Measurements from ENCODE around the gene TADA2A. TPM values are rescaled to one million over a fixed set of nuclear protein-coding genes. Genes with fewer than 3 reads are reported as not detected.

Gene TADA2A
- total RNA-seq, 1 experiment from 2014 or later: 11.4 TPM

DNA sequence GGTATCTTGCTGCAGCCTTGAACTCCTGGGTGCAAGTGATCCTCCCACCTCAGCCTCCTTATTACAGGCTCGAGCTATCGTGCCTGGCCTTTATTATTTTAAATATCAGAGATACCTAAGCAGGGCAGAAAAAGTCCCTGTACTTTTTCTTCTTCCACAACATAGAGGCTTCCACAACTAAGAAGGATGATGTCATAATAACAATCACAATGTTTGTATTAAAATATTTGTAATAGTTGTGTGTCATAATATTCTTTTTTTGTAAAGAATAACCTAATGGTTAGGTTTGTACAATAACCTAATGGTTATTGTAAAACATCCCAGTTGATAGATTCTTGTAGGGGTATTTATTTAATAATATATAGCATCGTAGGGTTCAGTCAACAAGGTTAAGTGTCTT lies 56.4 kb downstream of the TADA2A start:
- in situ Hi-C loops (cut with HindIII; ENCODE audit: low pct_unique_long_range_greater_than_20kb, low sequenced_read_pairs): no loop called here
- intact Hi-C loops (cut with micrococcal nuclease; ENCODE audit: unreplicated experiment): no loop called here
- CTCF ChIA-PET: no interaction called here

DNA sequence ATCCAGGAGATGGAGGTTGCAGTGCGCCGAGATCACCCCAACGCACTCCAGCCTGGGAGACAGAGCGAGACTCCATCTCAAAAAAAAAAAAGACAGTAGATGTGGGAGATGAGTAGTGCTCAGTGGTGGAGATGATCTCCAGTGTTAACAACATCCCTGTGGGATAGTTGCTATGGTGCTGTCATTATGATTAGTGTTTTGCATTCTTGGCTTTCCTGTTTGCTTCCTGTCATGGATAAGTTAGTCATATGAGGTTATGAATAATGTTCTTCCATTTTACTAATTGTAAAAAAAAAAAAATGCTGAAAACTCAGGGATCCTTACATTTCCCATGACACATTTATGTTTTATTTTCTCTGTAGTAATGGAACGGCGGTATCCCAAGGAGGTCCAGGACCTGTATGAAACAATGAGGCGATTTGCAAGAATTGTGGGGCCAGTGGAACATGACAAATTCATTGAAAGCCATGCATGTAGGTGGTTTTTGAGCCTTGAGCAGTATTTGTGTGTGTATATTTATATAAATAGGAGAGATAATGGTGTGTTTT lies 58.5 kb downstream of the TADA2A start:
- ATAC-seq (no peak), DNase-seq (ENCODE audit: low read depth, low spot score) (no peak)
- in situ Hi-C loops (cut with HindIII; ENCODE audit: low pct_unique_long_range_greater_than_20kb, low sequenced_read_pairs): no loop called here
- H3K27me3 ChIP-seq (ENCODE audit: control insufficient read depth, insufficient read depth, low read length): no peaks in the 10 kb centered on the region
- no TSS peak for BruUV-seq (replicated peaks)
- no peaks in the 10 kb centered on the region for H3K9me3 ChIP-seq (ENCODE audit: control insufficient read depth, insufficient read depth, low read depth, low read length)
- no peaks in the 10 kb centered on the region; the same call in 1 of the 2 replicates for H3K36me3 ChIP-seq (ENCODE audit: control insufficient read depth, insufficient read depth, low read length)
- TF ChIP-seq, protein P1, sequence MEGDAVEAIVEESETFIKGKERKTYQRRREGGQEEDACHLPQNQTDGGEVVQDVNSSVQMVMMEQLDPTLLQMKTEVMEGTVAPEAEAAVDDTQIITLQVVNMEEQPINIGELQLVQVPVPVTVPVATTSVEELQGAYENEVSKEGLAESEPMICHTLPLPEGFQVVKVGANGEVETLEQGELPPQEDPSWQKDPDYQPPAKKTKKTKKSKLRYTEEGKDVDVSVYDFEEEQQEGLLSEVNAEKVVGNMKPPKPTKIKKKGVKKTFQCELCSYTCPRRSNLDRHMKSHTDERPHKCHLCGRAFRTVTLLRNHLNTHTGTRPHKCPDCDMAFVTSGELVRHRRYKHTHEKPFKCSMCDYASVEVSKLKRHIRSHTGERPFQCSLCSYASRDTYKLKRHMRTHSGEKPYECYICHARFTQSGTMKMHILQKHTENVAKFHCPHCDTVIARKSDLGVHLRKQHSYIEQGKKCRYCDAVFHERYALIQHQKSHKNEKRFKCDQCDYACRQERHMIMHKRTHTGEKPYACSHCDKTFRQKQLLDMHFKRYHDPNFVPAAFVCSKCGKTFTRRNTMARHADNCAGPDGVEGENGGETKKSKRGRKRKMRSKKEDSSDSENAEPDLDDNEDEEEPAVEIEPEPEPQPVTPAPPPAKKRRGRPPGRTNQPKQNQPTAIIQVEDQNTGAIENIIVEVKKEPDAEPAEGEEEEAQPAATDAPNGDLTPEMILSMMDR (IDR thresholded peaks at IDR 0.05): no peak
- TF ChIP-seq, protein P2, sequence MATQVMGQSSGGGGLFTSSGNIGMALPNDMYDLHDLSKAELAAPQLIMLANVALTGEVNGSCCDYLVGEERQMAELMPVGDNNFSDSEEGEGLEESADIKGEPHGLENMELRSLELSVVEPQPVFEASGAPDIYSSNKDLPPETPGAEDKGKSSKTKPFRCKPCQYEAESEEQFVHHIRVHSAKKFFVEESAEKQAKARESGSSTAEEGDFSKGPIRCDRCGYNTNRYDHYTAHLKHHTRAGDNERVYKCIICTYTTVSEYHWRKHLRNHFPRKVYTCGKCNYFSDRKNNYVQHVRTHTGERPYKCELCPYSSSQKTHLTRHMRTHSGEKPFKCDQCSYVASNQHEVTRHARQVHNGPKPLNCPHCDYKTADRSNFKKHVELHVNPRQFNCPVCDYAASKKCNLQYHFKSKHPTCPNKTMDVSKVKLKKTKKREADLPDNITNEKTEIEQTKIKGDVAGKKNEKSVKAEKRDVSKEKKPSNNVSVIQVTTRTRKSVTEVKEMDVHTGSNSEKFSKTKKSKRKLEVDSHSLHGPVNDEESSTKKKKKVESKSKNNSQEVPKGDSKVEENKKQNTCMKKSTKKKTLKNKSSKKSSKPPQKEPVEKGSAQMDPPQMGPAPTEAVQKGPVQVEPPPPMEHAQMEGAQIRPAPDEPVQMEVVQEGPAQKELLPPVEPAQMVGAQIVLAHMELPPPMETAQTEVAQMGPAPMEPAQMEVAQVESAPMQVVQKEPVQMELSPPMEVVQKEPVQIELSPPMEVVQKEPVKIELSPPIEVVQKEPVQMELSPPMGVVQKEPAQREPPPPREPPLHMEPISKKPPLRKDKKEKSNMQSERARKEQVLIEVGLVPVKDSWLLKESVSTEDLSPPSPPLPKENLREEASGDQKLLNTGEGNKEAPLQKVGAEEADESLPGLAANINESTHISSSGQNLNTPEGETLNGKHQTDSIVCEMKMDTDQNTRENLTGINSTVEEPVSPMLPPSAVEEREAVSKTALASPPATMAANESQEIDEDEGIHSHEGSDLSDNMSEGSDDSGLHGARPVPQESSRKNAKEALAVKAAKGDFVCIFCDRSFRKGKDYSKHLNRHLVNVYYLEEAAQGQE (IDR thresholded peaks at IDR 0.05; ENCODE audit: insufficient read depth in 1 of 2, low read depth in 2 of 2, low read length in 1 of 2): no peak
- TF ChIP-seq POLR2AphosphoS5 (IDR thresholded peaks at IDR 0.05; ENCODE audit: low read depth, low read length): no peak
- TF ChIP-seq SIN3A (IDR thresholded peaks at IDR 0.05; ENCODE audit: borderline replicate concordance, insufficient read depth, low read depth, low read length): no peak
- no peak for TF ChIP-seq TCF7L2 (IDR thresholded peaks at IDR 0.05; ENCODE audit: low read depth, low read length)
- no peak overlapping the region for H3K27ac ChIP-seq (ENCODE audit: low read length)
- POLR2A ChIA-PET: no interaction called here
- H3K4me3 ChIP-seq (ENCODE audit: low read depth in 2 of 2, low read length in 2 of 2): no peak overlapping the region
- intact Hi-C loops (cut with micrococcal nuclease; ENCODE audit: unreplicated experiment): no loop called here
- no peaks in the 10 kb centered on the region for H3K4me1 ChIP-seq (ENCODE audit: control insufficient read depth, insufficient read depth, low read length)
- CTCF ChIA-PET: no interaction called here

More for the DNA sequence above, 56.4 kb downstream of the TADA2A start:
- Histone ChIP-seq H3K9me3 (ENCODE audit: control insufficient read depth, insufficient read depth, low read depth, low read length) (no peaks in the 10 kb centered on the region), H3K27ac (ENCODE audit: low read length) (no peak overlapping the region), H3K27me3 (ENCODE audit: control insufficient read depth, insufficient read depth, low read length) (no peaks in the 10 kb centered on the region), H3K4me1 (ENCODE audit: control insufficient read depth, insufficient read depth, low read length) (no peaks in the 10 kb centered on the region), H3K4me3 (ENCODE audit: low read depth in 2 of 2, low read length in 2 of 2) (no peak overlapping the region), H3K36me3 (ENCODE audit: control insufficient read depth, insufficient read depth, low read length) (no peaks in the 10 kb centered on the region; the same call in 1 of the 2 replicates)
- TF ChIP-seq TCF7L2 (IDR thresholded peaks at IDR 0.05; ENCODE audit: low read depth, low read length): no peak
- TF ChIP-seq, protein P1 (IDR thresholded peaks at IDR 0.05): no peak
- no peak for TF ChIP-seq POLR2AphosphoS5 (IDR thresholded peaks at IDR 0.05; ENCODE audit: low read depth, low read length)
- TF ChIP-seq, protein P2 (IDR thresholded peaks at IDR 0.05; ENCODE audit: insufficient read depth in 1 of 2, low read depth in 2 of 2, low read length in 1 of 2): no peak
- TF ChIP-seq SIN3A (IDR thresholded peaks at IDR 0.05; ENCODE audit: borderline replicate concordance, insufficient read depth, low read depth, low read length): no peak
- DNase-seq (ENCODE audit: low read depth, low spot score) (no peak), ATAC-seq (no peak)
- BruUV-seq (replicated peaks): no TSS peak
- POLR2A ChIA-PET: no interaction called here
